HCT116 (cell line): ENCODE measurements around the gene CSNK1E.
A peak's percentile ranks its signal among the peaks of the same experiment; 100 is the strongest.

Experiments
- CEBPB ChIP-seq: IDR thresholded peaks from 2 replicates; pipeline ENCODE4 v1.6.1; 2012; ENCODE audit warnings: low read depth
- CTCF ChIP-seq, 3 experiments: fragments of 200-600 bp in 1 of 3; sonication (generic) in 1 of 3; IDR thresholded peaks in 2 of 3; conservative IDR thresholded peaks in 1 of 3; 2 replicates each; pipeline ENCODE4 v1.5.1; 2012 to 2017; ENCODE audit warnings: low read depth in 2 of 3, low read length in 2 of 3, antibody characterized with exemption in 1 of 3, borderline replicate concordance in 1 of 3, control low read depth in 1 of 3, mild to moderate bottlenecking in 1 of 3, mixed read lengths in 1 of 3, mixed run types in 1 of 3, moderate library complexity in 1 of 3; ENCODE audit not compliant: insufficient read depth in 1 of 3
- MAX ChIP-seq: IDR thresholded peaks from 2 replicates; pipeline ENCODE4 v1.6.1; 2012
- POLR2A ChIP-seq: IDR thresholded peaks from 2 replicates; pipeline ENCODE4 v1.7.0; 2011; ENCODE audit warnings: borderline replicate concordance; ENCODE audit not compliant: insufficient read depth, insufficient read length; ENCODE audit errors: extremely low read depth
- RAD21 ChIP-seq: IDR thresholded peaks from 2 replicates; pipeline ENCODE4 v1.6.1; 2012; ENCODE audit warnings: low read depth, mild to moderate bottlenecking
- REST ChIP-seq: IDR thresholded peaks from 2 replicates; pipeline ENCODE4 v1.6.1; 2012; ENCODE audit warnings: low read depth

GRCh38 chr22:38304526-38304925, 12.7 kb downstream of the CSNK1E start:
- TF ChIP-seq REST (no peak), POLR2A (no peak), CTCF (IDR thresholded peaks at IDR 0.05 in 2 of 3, conservative IDR thresholded peaks at IDR 0.05 in 1 of 3; ENCODE audit: borderline replicate concordance in 1 of 3, insufficient read depth in 1 of 3, low read depth in 2 of 3, low read length in 2 of 3) (0 out of 6 replicates have a peak, but pooled peaks of 1 of the 3 experiments have one; percentile 8), MAX (no peak), RAD21 (no peak), CEBPB (no peak)
